HUDEP-2 (cell line): ENCODE data around the gene KRTAP10-6.
"Not testable (repeated sequence)": the region's sequence is repeated elsewhere in the genome, so short reads cannot be mapped to it uniquely, and the experiment has no call there.

Experiments
- DNase-seq, 76 experiments: peaks; one replicate each; lab custom pipeline; 2025; ENCODE audit not compliant: unreplicated experiment in 76 of 76; lab: John Stamatoyannopoulos, UW

The KRTAP10-6 gene

GRCh38 chr21:44592446-44593311 lies at the start of gene KRTAP10-6:
KRTAP10-6 (minus strand) TSS chr21:44592505; CDS start chr21:44592484, 21 bp downstream.
- DNase-seq: no peak

GRCh38 chr21:44640761-44641160 lies 48.5 kb upstream of the KRTAP10-6 start:
- DNase-seq: no peak

GRCh38 chr21:44639331-44639655 lies 47.0 kb upstream of the KRTAP10-6 start:
- DNase-seq: no peak

- DNase-seq: not testable (repeated sequence)
These were observed 46.4 kb upstream of the KRTAP10-6 start for GRCh38 chr21:44638506-44639330.

- not testable (repeated sequence) for DNase-seq
These were observed 45.6 kb upstream of the KRTAP10-6 start for GRCh38 chr21:44637851-44638348.

- DNase-seq: no peak
These were observed 44.9 kb upstream of the KRTAP10-6 start, which contains the start of gene KRTAP10-10 for GRCh38 chr21:44637018-44637850. KRTAP10-10 (plus strand) TSS chr21:44637356; CDS start chr21:44637418, 62 bp downstream.

GRCh38 chr21:44636209-44637017 lies 44.1 kb upstream of the KRTAP10-6 start:
- DNase-seq: no peak

GRCh38 chr21:44632067-44632466 lies 39.8 kb upstream of the KRTAP10-6 start:
- no peak for DNase-seq

GRCh38 chr21:44630440-44630839 lies 38.1 kb upstream of the KRTAP10-6 start:
- no peak for DNase-seq

- DNase-seq: no peak
These were observed 36.5 kb upstream of the KRTAP10-6 start for GRCh38 chr21:44628707-44629391.

- not testable (repeated sequence) for DNase-seq
These were observed 35.5 kb upstream of the KRTAP10-6 start for GRCh38 chr21:44627831-44628233.

- not testable (repeated sequence) for DNase-seq
These were observed 35.0 kb upstream of the KRTAP10-6 start for GRCh38 chr21:44627181-44627822.

GRCh38 chr21:44626673-44627143 lies 34.4 kb upstream of the KRTAP10-6 start, which contains the start of gene KRTAP10-9:
KRTAP10-9 (plus strand) TSS chr21:44627093; CDS start chr21:44627172, 79 bp downstream.
- DNase-seq: no peak

- no peak for DNase-seq
These were observed 34.0 kb upstream of the KRTAP10-6 start for GRCh38 chr21:44626262-44626661.

- no peak for DNase-seq
These were observed 33.5 kb upstream of the KRTAP10-6 start for GRCh38 chr21:44625756-44626155.

- DNase-seq: no peak
These were observed 31.3 kb upstream of the KRTAP10-6 start for GRCh38 chr21:44623575-44623974.

GRCh38 chr21:44619886-44620285 lies 27.6 kb upstream of the KRTAP10-6 start:
- DNase-seq: no peak

- no peak for DNase-seq
These were observed 26.6 kb upstream of the KRTAP10-6 start for GRCh38 chr21:44618909-44619308.
